Endothelial cell of umbilical vein (primary cell): ENCODE measurements around the gene CNOT6. TPM values are rescaled to one million over a fixed set of nuclear protein-coding genes. Genes with fewer than 3 reads are reported as not detected.

Source experiments
- BruUV-seq: library from RNA; stranded (reverse); fragments of 400-500 nt; replicated peaks from 2 replicates; lab custom pipeline; 2021; lab: Mats Ljungman, UMichigan
- CTCF ChIA-PET: fragments of 300-600, 350-600 bp; sonication (Branson Sonifier 250); formaldehyde crosslinking; loops from one replicate; lab custom pipeline; 2021; ENCODE audit warnings: antibody characterized with exemption, inconsistent platforms; lab: Charles Lee
- POLR2A ChIA-PET: fragments of 300-600, 350-600 bp; sonication (Branson Sonifier 250); formaldehyde crosslinking; loops from one replicate; lab custom pipeline; 2021; ENCODE audit warnings: antibody characterized with exemption, inconsistent platforms; lab: Charles Lee
- DNase-seq: peaks from one replicate; pipeline ENCODE4 v3.0.0-alpha.2; 2011; ENCODE audit warnings: low read depth, low spot score
- FAIRE-seq: peaks from 2 replicates; lab custom pipeline; 2011; peaks lifted over from hg19 to GRCh38; lab: Jason Lieb, UNC
- H2AFZ ChIP-seq: 2 replicates; pipeline ENCODE4 v1.6.0; 2012; ENCODE audit warnings: low read depth, low read length, control low read depth, inconsistent platforms
- H3K27ac ChIP-seq: 2 replicates; pipeline ENCODE4 v1.5.1; 2011; ENCODE audit warnings: low read depth, mild to moderate bottlenecking, control low read depth, low read length, moderate library complexity; ENCODE audit not compliant: insufficient read depth
- H3K27me3 ChIP-seq, 2 experiments: 2 replicates each; pipeline versions ENCODE4 v1.6.0 to v1.6.1; 2011; ENCODE audit warnings: low read length in 2 of 2, mixed read lengths in 1 of 2; ENCODE audit not compliant: control insufficient read depth in 2 of 2, insufficient read depth in 2 of 2
- H3K36me3 ChIP-seq, 2 experiments: 2 replicates in 1 of 2; 3 replicates in 1 of 2; pipeline ENCODE4 v1.5.1; 2011; ENCODE audit warnings: low read length in 2 of 2, mild to moderate bottlenecking in 1 of 2, moderate library complexity in 1 of 2; ENCODE audit not compliant: control insufficient read depth in 2 of 2, insufficient read depth in 2 of 2; ENCODE audit errors: extremely low read depth in 1 of 2
- H3K4me1 ChIP-seq: 3 replicates; pipeline ENCODE4 v1.5.1; 2011; ENCODE audit warnings: mild to moderate bottlenecking, low read length; ENCODE audit not compliant: control insufficient read depth, insufficient read depth; ENCODE audit errors: extremely low read depth
- H3K4me2 ChIP-seq: 2 replicates; pipeline ENCODE4 v1.6.1; 2011; ENCODE audit warnings: low read length, control low read depth, mixed read lengths; ENCODE audit not compliant: insufficient read depth
- H3K4me3 ChIP-seq, 3 experiments: fragments of 200-600 bp in 1 of 3; sonication (generic), shearing (Covaris generic) in 1 of 3; replicated peaks in 1 of 3; 2 replicates each; pipeline ENCODE4 v1.5.1; 2011 to 2016; ENCODE audit warnings: control low read depth in 3 of 3, low read length in 3 of 3, mild to moderate bottlenecking in 2 of 3, inconsistent platforms in 1 of 3, low read depth in 1 of 3, moderate library complexity in 1 of 3; ENCODE audit not compliant: insufficient read depth in 1 of 3
- H3K79me2 ChIP-seq: 2 replicates; pipeline ENCODE4 v1.6.0; 2012; ENCODE audit warnings: low read length, inconsistent platforms; ENCODE audit not compliant: control insufficient read depth, insufficient read depth
- H3K9ac ChIP-seq: replicated peaks from 2 replicates; pipeline ENCODE3; 2011; ENCODE audit warnings: low read length, control low read depth; ENCODE audit not compliant: insufficient read depth; ENCODE audit errors: extremely low read depth
- H3K9me1 ChIP-seq: replicated peaks from 3 replicates; pipeline ENCODE4 v1.6.0; 2011; ENCODE audit warnings: mild to moderate bottlenecking, low read length; ENCODE audit not compliant: control insufficient read depth, insufficient read depth; ENCODE audit errors: extremely low read depth
- H3K9me3 ChIP-seq: replicated peaks from 2 replicates; pipeline ENCODE4 v1.5.1; 2012; ENCODE audit warnings: low read length, inconsistent platforms; ENCODE audit not compliant: control insufficient read depth, insufficient read depth
- H4K20me1 ChIP-seq: replicated peaks from 2 replicates; pipeline ENCODE3; 2011; ENCODE audit warnings: mild to moderate bottlenecking, low read length; ENCODE audit not compliant: control insufficient read depth, insufficient read depth; ENCODE audit errors: extremely low read depth
- EZH2 ChIP-seq: IDR thresholded peaks from 2 replicates; pipeline ENCODE4 v1.6.1; 2012; ENCODE audit warnings: borderline replicate concordance, low read depth, mild to moderate bottlenecking, moderate library complexity, low read length, inconsistent platforms; ENCODE audit not compliant: severe bottlenecking
- FOS ChIP-seq: IDR thresholded peaks from 2 replicates; pipeline ENCODE4 v1.6.1; 2011; ENCODE audit warnings: mild to moderate bottlenecking, low read length, moderate library complexity, borderline replicate concordance; ENCODE audit not compliant: insufficient read depth
- GATA2 ChIP-seq: IDR thresholded peaks from 2 replicates; pipeline ENCODE4 v1.7.0; 2011; ENCODE audit warnings: low read depth, mild to moderate bottlenecking, moderate library complexity, mixed read lengths, low read length; ENCODE audit not compliant: insufficient read length, insufficient read depth
- JUN ChIP-seq: IDR thresholded peaks from 2 replicates; pipeline ENCODE4 v1.6.1; 2011; ENCODE audit warnings: borderline replicate concordance, low read depth; ENCODE audit not compliant: insufficient read length, insufficient read depth
- MYC ChIP-seq: IDR thresholded peaks from one replicate; pipeline ENCODE4 v1.6.1; 2011; ENCODE audit warnings: mild to moderate bottlenecking, low read depth, low read length
- POLR2A ChIP-seq: IDR thresholded peaks from 2 replicates; pipeline ENCODE4 v1.6.1; 2012; ENCODE audit warnings: low read depth, mild to moderate bottlenecking, control low read depth, low read length
- POLR2AphosphoS5 ChIP-seq: IDR thresholded peaks from 2 replicates; pipeline ENCODE4 v1.6.1; 2012; ENCODE audit warnings: low read depth, mild to moderate bottlenecking, control low read depth, low read length, moderate library complexity; ENCODE audit not compliant: insufficient read depth
- dilution Hi-C: fragments of 300-500 bp; cut with MboI; formaldehyde crosslinking; loops from one replicate; pipeline ENCODE4 v1.15.0; 2019; ENCODE audit warnings: low sequenced_read_pairs; ENCODE audit not compliant: extremely low pct_ligation_motif_present
- intact Hi-C: fragments of 100-400 bp; cut with micrococcal nuclease; formaldehyde crosslinking; loops from one replicate; pipeline ENCODE4 v1.10.0; 2022
- polyA plus RNA-seq, 4 experiments: library from polyadenylated mRNA; depleted of rRNA in 3 of 4; stranded (reverse) in 3 of 4; unstranded in 1 of 4; fragments of >200 nt; gene quantifications; 2 replicates each; pipeline versions ENCODE4 v1.2.1 to v1.2.3, GENCODE V29; 2011 to 2012; ENCODE audit warnings: missing spikeins in 1 of 4
- total RNA-seq: library from RNA; stranded (reverse); gene quantifications from 2 replicates; pipeline ENCODE4 v1.2.3, GENCODE V29; 2021
- TF ChIP-seq, protein P1 (sequence below): IDR thresholded peaks from 2 replicates; pipeline ENCODE4 v1.6.1; 2011; ENCODE audit not compliant: insufficient read depth, insufficient read length
- TF ChIP-seq, protein P2 (sequence below), 2 donors: IDR thresholded peaks; 1 replicate in 1 of 2; 2 replicates in 1 of 2; pipeline ENCODE4 v1.5.1; 2011; ENCODE audit warnings: low read length in 2 of 2, mild to moderate bottlenecking in 2 of 2, moderate library complexity in 2 of 2, control low read depth in 1 of 2, inconsistent platforms in 1 of 2, low read depth in 1 of 2; ENCODE audit not compliant: insufficient read depth in 1 of 2; ENCODE audit errors: extremely low read depth in 1 of 2

CNOT6 gene
- total and polyA plus RNA-seq, 2 donors (not counting 3 experiments of a cell fraction or from before 2014, with no cell fraction given): 9.2 to 33.8 TPM

DNA sequence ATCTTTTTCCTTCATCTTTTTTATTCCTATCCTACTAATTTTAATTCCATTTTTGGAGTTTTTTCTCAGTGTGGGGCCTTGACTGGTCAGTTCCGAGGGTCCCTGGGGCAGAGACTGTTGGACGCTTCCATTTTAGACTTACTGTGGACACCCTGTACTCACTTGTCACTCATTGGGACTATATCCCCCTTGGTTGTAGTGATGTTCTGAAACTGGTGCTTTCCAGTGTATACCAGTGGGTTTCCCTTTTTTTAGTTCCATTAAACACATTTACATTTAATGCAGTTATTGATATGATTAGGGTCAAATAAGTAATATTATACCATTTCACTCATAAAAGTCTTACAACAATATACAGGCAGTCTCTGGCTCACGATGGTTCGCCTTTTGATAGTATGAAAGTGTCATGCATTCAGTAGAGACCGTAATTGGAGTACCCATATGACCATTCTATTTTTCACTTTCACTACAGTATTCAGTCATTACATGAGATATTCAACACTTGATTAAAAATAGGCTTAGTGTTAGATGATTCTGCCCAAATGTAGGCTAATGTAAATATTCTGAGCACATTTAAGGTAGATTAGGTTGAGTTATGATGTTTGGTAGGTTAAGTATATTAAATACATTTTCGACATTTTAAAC, 46.0 kb downstream of the CNOT6 start:
- no TSS peak for BruUV-seq
- ChIA-PET POLR2A (no interaction called here), CTCF (no interaction called here)
- Histone ChIP-seq H3K9me1 (no peaks in the 10 kb centered on the region), H3K79me2 (peaks cover 65% of the 10 kb centered on the region), H2AFZ (no peak overlapping the region), H3K27ac (no peak overlapping the region), H3K4me1 (peaks cover 4% of the 10 kb centered on the region), H3K4me2 (no peak overlapping the region), H3K9me3 (no peaks in the 10 kb centered on the region), H3K4me3 (no peak overlapping the region), H3K36me3 (peaks cover 0 to 3% of the 10 kb centered on the region in 2 experiments), H4K20me1 (no peaks in the 10 kb centered on the region), H3K9ac (no peak overlapping the region), H3K27me3 (no peaks in the 10 kb centered on the region)
- FAIRE-seq: no peak
- TF ChIP-seq FOS (no peak), POLR2AphosphoS5 (no peak), GATA2 (no peak), POLR2A (no peak), EZH2 (no peak), JUN (no peak), MYC (no peak)
- TF ChIP-seq, protein P1, sequence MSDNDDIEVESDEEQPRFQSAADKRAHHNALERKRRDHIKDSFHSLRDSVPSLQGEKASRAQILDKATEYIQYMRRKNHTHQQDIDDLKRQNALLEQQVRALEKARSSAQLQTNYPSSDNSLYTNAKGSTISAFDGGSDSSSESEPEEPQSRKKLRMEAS: no peak
- TF ChIP-seq, protein P2, sequence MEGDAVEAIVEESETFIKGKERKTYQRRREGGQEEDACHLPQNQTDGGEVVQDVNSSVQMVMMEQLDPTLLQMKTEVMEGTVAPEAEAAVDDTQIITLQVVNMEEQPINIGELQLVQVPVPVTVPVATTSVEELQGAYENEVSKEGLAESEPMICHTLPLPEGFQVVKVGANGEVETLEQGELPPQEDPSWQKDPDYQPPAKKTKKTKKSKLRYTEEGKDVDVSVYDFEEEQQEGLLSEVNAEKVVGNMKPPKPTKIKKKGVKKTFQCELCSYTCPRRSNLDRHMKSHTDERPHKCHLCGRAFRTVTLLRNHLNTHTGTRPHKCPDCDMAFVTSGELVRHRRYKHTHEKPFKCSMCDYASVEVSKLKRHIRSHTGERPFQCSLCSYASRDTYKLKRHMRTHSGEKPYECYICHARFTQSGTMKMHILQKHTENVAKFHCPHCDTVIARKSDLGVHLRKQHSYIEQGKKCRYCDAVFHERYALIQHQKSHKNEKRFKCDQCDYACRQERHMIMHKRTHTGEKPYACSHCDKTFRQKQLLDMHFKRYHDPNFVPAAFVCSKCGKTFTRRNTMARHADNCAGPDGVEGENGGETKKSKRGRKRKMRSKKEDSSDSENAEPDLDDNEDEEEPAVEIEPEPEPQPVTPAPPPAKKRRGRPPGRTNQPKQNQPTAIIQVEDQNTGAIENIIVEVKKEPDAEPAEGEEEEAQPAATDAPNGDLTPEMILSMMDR (IDR thresholded peaks at IDR 0.05; ENCODE audit: extremely low read depth in 1 of 2, insufficient read depth in 1 of 2, low read depth in 1 of 2, low read length in 2 of 2): no peak
- intact Hi-C loops (no loop called here), dilution Hi-C loops (no loop called here)
- no peak for DNase-seq
